Memory B cell (primary cell): ENCODE results near the gene CPN2.

ENCODE experiments used
- ATAC-seq: fragments of 150-1000 bp; cut with Tn5 transposase; 2 replicates; pipeline ENCODE4 v1.10.0; 2021; ENCODE audit warnings: low read depth, mild to moderate bottlenecking, moderate library complexity
- DNase-seq, 2 donors: peaks; one replicate each; pipeline ENCODE4 v3.0.0; 2022; ENCODE audit warnings: low spot score in 2 of 2
- H3K27ac Mint-ChIP-seq: one replicate; pipeline ENCODE4 v1.8.0; 2022; ENCODE audit warnings: mild to moderate bottlenecking, moderate library complexity, mixed read lengths
- H3K27me3 Mint-ChIP-seq: one replicate; pipeline ENCODE4 v1.8.0; 2022; ENCODE audit warnings: mixed read lengths
- H3K36me3 Mint-ChIP-seq: one replicate; pipeline ENCODE4 v1.8.0; 2022; ENCODE audit warnings: mild to moderate bottlenecking, mixed read lengths
- H3K4me1 Mint-ChIP-seq: one replicate; pipeline ENCODE4 v1.8.0; 2022; ENCODE audit warnings: mixed read lengths
- H3K4me3 Mint-ChIP-seq: one replicate; pipeline ENCODE4 v1.8.0; 2022; ENCODE audit warnings: mild to moderate bottlenecking, moderate library complexity, mixed read lengths
- H3K9me3 Mint-ChIP-seq: one replicate; pipeline ENCODE4 v1.8.0; 2022; ENCODE audit warnings: mixed read lengths

CPN2 gene

DNA sequence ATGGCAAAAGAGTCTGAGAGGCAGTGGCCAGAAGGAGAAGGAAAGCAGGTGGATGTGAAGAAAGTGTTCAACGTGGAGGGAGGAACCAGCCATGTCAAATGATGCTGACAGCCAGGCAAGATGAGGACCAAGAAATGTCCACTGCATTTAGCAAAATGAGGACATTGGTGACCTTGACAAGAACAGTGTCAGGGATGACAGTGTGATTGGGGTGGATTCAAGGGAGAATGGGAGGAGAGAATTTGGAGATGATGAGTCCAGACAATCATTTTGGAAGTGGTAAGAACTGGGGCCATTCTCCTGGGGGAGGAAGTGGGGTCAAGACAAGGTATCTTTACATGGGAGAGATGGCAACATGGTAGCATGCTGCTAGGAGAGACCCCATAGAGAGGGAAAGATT, 47.4 kb downstream of the CPN2 start:
- Mint-ChIP-seq H3K4me1 (peaks cover 24% of the 10 kb centered on the region), H3K9me3 (peaks cover 2% of the 10 kb centered on the region), H3K27me3 (peaks cover 2% of the 10 kb centered on the region), H3K36me3 (peaks cover 2% of the 10 kb centered on the region), H3K4me3 (no peak overlapping the region), H3K27ac (no peak overlapping the region)
- no peak for ATAC-seq
- no peak for DNase-seq

GRCh38 chr3:194301730-194302129, 49.4 kb downstream of the CPN2 start:
- Mint-ChIP-seq H3K27ac (no peak overlapping the region), H3K4me1 (peaks cover 14% of the 10 kb centered on the region), H3K9me3 (peaks cover 2% of the 10 kb centered on the region), H3K36me3 (peaks cover 2% of the 10 kb centered on the region), H3K4me3 (no peak overlapping the region), H3K27me3 (peaks cover 2% of the 10 kb centered on the region)
- no peak for DNase-seq
- ATAC-seq, result no peak

- Mint-ChIP-seq H3K4me3 (no peak overlapping the region), H3K4me1 (peaks cover 7% of the 10 kb centered on the region), H3K36me3 (peaks cover 2% of the 10 kb centered on the region), H3K9me3 (peaks cover 2% of the 10 kb centered on the region), H3K27me3 (peaks cover 2% of the 10 kb centered on the region), H3K27ac (no peak overlapping the region)
- no peak for DNase-seq
- no peak for ATAC-seq
Measured at GRCh38 chr3:194300936-194301335, 50.2 kb downstream of the CPN2 start.

GRCh38 chr3:194300382-194300758, 50.8 kb downstream of the CPN2 start:
- peaks cover 4% of the 10 kb centered on the region for H3K4me1 Mint-ChIP-seq
- ATAC-seq (no peak), DNase-seq (no peak)
- H3K4me3 Mint-ChIP-seq, result no peak overlapping the region
- no peak overlapping the region for H3K27ac Mint-ChIP-seq
- H3K27me3 Mint-ChIP-seq, result peaks cover 2% of the 10 kb centered on the region
- H3K36me3 Mint-ChIP-seq, result peaks cover 2% of the 10 kb centered on the region
- H3K9me3 Mint-ChIP-seq, result peaks cover 2% of the 10 kb centered on the region

DNA sequence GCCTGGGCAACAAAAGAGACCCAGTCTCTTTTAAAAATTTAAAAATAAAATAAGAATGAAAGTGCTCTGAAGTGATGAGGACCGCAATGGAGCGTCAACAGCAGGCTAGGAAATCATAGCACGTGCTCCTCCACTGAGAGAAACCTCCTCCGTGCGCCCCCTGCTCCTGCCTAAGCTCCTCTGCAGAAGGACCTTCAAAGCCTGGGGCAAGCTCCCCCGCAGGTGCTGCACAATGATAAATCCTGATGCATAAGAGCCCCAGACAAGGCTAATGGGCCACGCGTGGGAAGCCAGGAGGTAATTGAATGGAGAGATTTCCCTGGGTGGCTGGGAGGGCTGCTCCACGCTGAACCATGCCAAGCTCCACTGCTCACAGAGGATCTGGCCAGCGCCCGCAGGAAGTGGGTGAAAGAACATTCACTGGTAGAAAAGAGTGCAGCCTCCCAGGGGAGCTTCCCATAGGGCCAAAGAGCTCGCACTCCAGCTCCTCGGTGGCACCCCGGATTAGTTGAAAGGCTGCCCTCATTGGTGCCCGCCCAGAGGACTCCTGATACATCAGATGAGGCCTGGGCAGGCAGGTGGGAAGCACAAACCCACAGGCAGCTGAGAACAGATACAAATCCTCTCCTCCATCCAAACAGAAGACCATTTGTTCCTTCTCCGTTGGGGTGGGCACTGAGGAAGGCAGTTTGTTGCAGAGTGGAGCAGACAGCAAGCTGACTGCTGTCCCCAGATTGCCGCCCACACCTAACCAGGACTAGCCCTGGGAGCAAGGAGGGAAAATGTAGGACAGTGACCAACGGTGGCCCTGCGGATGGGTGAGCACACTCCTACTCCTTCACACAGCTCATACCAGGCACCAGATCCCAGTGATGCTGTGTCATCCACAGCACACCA, 52.5 kb downstream of the CPN2 start:
- Mint-ChIP-seq H3K9me3 (no peaks in the 10 kb centered on the region), H3K27me3 (peaks cover 2% of the 10 kb centered on the region), H3K4me3 (no peak overlapping the region), H3K36me3 (no peaks in the 10 kb centered on the region), H3K27ac (no peak overlapping the region), H3K4me1 (peaks cover 5% of the 10 kb centered on the region)
- ATAC-seq (no peak), DNase-seq (no peak)

DNA sequence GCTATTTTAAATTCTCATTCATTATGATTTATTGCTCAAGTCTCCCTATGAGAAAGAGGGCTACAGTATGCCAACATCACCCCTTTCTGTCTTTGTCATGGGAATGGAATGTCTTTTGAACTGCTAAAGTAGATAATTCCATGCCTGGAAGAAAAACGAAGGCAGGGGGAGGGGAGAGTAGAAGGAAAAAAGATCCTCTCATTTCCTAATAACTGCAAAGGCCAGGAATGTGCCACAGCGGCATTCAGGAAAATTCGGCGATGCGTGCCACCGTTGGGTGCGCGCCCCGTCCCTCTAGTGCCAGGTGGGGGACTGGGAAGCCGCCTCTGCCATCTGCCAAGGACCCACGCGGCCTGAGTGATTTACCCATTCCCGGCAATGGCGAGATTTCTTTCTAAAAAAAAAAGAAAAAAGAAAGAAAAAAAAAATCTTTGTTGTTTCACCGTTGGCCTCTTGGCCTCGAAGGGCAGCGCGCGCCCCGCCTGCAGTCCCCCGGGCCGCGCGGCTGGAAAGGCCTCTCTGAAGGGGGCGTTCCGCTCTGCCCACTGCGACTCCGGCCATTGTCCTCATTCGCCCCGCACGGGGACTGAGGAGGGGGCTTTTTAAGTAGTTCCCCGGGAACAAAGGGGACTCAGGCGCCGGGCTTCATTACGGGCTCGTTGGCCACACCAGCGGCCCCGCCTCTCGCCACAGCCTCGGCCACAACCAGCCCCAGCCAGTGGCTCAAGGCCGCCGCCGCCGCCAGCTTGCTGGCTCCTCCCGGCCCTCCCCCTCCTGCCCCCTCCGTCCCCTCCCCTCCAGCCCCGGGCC, 54.5 kb downstream of the CPN2 start:
- Mint-ChIP-seq H3K27me3 (peaks cover 4% of the 10 kb centered on the region), H3K9me3 (no peaks in the 10 kb centered on the region), H3K4me3 (no peak overlapping the region), H3K36me3 (no peaks in the 10 kb centered on the region), H3K4me1 (peaks cover 5% of the 10 kb centered on the region), H3K27ac (no peak overlapping the region)
- DNase-seq, result no peak
- ATAC-seq, result no peak

GRCh38 chr3:194294895-194295214, 56.3 kb downstream of the CPN2 start:
- Mint-ChIP-seq H3K36me3 (peaks cover 5% of the 10 kb centered on the region), H3K4me3 (no peak overlapping the region), H3K27ac (no peak overlapping the region), H3K27me3 (peaks cover 6% of the 10 kb centered on the region), H3K9me3 (peaks cover 3% of the 10 kb centered on the region), H3K4me1 (peaks cover 5% of the 10 kb centered on the region)
- ATAC-seq (no peak), DNase-seq (no peak)

DNA sequence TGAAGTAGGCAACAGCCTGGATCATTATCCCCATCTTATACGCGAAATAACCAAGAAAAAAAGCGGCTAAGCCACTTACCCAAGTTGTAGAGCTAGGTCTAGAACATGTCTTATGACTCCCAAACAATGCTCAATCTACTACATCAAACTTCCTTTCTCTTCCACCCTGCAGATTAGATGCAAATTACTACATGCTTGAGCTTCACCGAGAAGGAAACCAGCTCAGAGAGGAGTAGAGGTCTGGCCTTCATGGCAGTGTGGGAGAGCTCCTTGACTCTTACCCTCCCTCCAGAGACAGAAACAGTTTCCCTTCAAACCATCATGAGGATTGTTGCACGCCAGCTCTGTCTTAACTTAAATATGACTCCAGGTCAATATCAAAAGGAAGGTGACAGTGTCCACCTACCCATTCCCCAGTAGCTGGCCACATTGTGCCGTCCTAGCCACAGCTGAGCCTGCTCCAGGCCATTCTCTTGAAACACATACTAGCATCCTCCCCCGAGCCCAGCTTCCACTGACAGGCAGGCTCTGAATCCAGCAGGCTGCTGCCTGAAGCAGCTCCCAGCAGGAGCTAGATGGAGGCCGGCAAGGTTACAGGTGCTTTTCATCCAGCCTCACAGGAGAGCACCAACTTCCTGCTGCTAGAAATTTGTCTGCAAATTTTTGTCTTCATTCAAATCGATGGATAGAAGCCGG, 56.8 kb downstream of the CPN2 start:
- Mint-ChIP-seq H3K27me3 (peaks cover 6% of the 10 kb centered on the region), H3K9me3 (peaks cover 3% of the 10 kb centered on the region), H3K27ac (no peak overlapping the region), H3K36me3 (peaks cover 5% of the 10 kb centered on the region), H3K4me1 (peaks cover 5% of the 10 kb centered on the region), H3K4me3 (no peak overlapping the region)
- DNase-seq (no peak), ATAC-seq (no peak)

DNA sequence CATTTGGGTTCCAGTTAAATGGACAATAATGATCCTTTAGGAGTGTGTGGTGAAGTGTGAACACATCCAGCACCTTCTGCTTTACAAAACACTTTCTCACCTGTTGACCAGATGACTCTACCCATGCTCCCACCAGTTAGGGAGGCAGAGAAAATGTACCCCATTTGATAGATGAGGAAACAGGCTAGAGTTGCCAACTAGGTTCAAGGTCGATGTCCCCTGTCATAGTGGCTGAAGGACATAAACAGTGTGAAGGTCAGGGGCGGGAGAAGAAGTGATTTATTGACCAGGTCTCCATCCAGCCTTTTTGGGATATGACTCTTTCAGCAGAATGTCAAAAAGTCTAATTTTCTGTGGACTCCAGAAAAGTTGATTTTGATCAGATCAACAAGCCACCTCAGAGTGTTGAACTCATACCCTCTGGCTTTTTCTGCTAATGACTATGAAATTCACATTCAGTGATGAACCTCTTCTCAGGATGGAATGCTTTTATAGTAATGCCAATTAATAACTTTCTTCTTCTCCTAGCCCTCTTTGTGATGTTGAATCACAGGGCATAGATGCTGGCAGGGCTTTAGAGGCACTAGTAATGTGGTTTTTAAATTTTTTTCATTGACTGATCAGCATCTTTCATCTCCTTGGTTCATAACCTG, 57.5 kb downstream of the CPN2 start:
- Mint-ChIP-seq H3K4me3 (no peak overlapping the region), H3K27me3 (peaks cover 6% of the 10 kb centered on the region)

DNA sequence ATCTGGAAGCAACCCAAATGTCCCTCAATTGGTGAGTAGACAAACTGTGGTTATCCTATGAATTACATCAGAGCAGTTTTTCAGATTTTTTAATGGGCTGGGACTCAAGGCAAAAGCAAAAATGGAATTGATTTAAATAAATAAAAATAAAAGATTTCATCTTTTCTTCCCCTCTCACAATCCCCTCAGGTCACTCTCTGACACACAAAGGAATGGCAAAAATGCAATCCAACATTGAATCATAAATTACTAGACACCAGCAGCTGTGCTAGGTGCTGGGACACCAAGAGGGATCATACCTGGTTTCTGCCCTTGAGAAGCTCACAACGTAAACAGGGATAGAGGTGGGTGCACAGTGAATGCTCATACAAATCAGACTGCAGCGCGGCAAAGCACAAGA, 58.8 kb downstream of the CPN2 start:
- peaks cover 5% of the 10 kb centered on the region for H3K36me3 Mint-ChIP-seq
- H3K9me3 Mint-ChIP-seq, result peaks cover 3% of the 10 kb centered on the region
- H3K4me3 Mint-ChIP-seq, result no peak overlapping the region
- DNase-seq (no peak), ATAC-seq (no peak)
- no peak overlapping the region for H3K27ac Mint-ChIP-seq
- peaks cover 5% of the 10 kb centered on the region for H3K4me1 Mint-ChIP-seq
- peaks cover 12% of the 10 kb centered on the region for H3K27me3 Mint-ChIP-seq

More for the DNA sequence above, 57.5 kb downstream of the CPN2 start:
- Mint-ChIP-seq H3K27ac (no peak overlapping the region), H3K4me1 (peaks cover 5% of the 10 kb centered on the region), H3K36me3 (peaks cover 5% of the 10 kb centered on the region), H3K9me3 (peaks cover 3% of the 10 kb centered on the region)
- DNase-seq (no peak), ATAC-seq (no peak)
